Stomach (tissue), 9 donors: Measurements from ENCODE around the gene AWAT1. TPM values are rescaled to one million over a fixed set of nuclear protein-coding genes. Genes with fewer than 3 reads are reported as not detected.

ENCODE experiments used
- DNase-seq, 2 donors: peaks; one replicate each; pipeline versions ENCODE4 v3.0.0 to v3.0.0-alpha.2; 2013 to 2019
- H3K27ac ChIP-seq, 5 donors: fragments of 200-600 bp in 4 of 5; sonication (generic) in 4 of 5; one replicate each; pipeline ENCODE4 v1.5.1; 2013 to 2019; ENCODE audit warnings: mild to moderate bottlenecking in 1 of 5, moderate library complexity in 1 of 5
- H3K27me3 ChIP-seq, 3 donors: fragments of 200-600 bp; sonication (generic); one replicate each; pipeline ENCODE4 v1.5.1; 2017 to 2019; ENCODE audit warnings: mixed run types in 1 of 3
- H3K36me3 ChIP-seq, 4 donors: fragments of 200-600 bp; sonication (generic); 1 replicate in 3 of 4; 2 replicates in 1 of 4; pipeline ENCODE4 v1.5.1; 2016 to 2019
- H3K4me1 ChIP-seq, 4 donors: fragments of 200-600 bp; sonication (generic); one replicate each; pipeline ENCODE4 v1.5.1; 2016 to 2019
- H3K4me3 ChIP-seq, 4 donors: fragments of 200-600 bp; sonication (generic) in 3 of 4; one replicate each; pipeline ENCODE4 v1.5.1; 2016 to 2019; ENCODE audit warnings: mild to moderate bottlenecking in 1 of 4
- H3K9me3 ChIP-seq, 4 donors: fragments of 200-600 bp; sonication (generic); one replicate each; pipeline ENCODE4 v1.5.1; 2016 to 2019
- EP300 ChIP-seq: sonication (generic); formaldehyde crosslinking; IDR thresholded peaks from one replicate; pipeline ENCODE4 v1.6.1; 2017; ENCODE audit warnings: antibody characterized with exemption
- POLR2A ChIP-seq, 4 donors: fragments of 450-650 bp; IDR thresholded peaks; one replicate each; pipeline ENCODE4 v1.6.1; 2016; ENCODE audit warnings: antibody characterized with exemption in 4 of 4, control low read depth in 2 of 4, mild to moderate bottlenecking in 1 of 4, moderate library complexity in 1 of 4
- POLR2AphosphoS5 ChIP-seq, 3 donors: sonication (generic); formaldehyde crosslinking; IDR thresholded peaks; one replicate each; pipeline ENCODE4 v1.6.1; 2016; ENCODE audit warnings: antibody characterized with exemption in 3 of 3
- WGBS, 5 donors: extraction: QIAGEN DNeasy Blood & Tissue Kit in 3 of 5; methylation state at CpG; one replicate each; pipeline versions ENCODE4 v1.1.5 to v1.1.7; 2013 to 2018; 5-methylcytosine and 5-hydroxymethylcytosine counted together
- intact Hi-C: fragments of 100-400 bp; cut with DNase I; formaldehyde crosslinking; loops from one replicate; pipeline ENCODE4 v1.15.1; 2023; ENCODE audit warnings: low total_unique reads
- polyA plus RNA-seq, 3 donors: library from polyadenylated mRNA; stranded (reverse); fragments of 200-250 nt; gene quantifications; one replicate each; pipeline ENCODE4 v1.2.3, GENCODE V29; 2013
- total RNA-seq, 5 donors: library from RNA; depleted of rRNA; stranded (reverse); fragments of >200 nt; gene quantifications; one replicate each; pipeline versions ENCODE4 v1.1.0 to v1.2.3, GENCODE V29; 2014 to 2016
- TF ChIP-seq, protein P1 (sequence below), 7 experiments: fragments of 450-650 bp in 4 of 7; fragments of 200-600 bp in 3 of 7; sonication (generic) in 3 of 7; IDR thresholded peaks; one replicate each; pipeline ENCODE4 v1.5.1; 2016 to 2019; ENCODE audit warnings: antibody characterized with exemption in 7 of 7, control low read depth in 2 of 7, mild to moderate bottlenecking in 1 of 7
- donor health status: healthy with polysubstance abuse.
- donor health status: Bipolar disorder and iron deficiency.
- donor health status: healthy.

The AWAT1 gene
- total and polyA plus RNA-seq, 8 donors: not detected

DNA sequence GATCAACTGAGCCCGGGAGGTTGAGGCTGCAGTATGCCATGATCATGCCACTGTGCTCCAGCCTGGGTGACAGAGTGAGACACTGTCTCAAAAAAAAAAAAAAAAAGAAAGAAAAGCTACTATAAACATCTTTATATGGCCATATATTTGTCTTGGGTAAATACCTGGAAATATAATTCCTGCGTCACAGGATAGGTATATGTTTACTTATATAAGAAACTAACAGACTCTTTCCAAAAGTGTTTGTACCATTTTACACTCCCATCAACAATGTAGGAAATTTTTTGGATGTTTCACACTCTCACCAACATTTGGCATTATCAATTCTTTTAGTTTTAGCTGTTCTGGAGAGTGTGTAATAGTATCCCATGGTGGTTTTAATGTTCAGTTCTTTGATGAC is 12.8 kb downstream of the AWAT1 start:
- 58 to 89% (median 83%) methylated on average over 2 of the region's 2 CpGs for WGBS, 5 donors
- H3K27ac ChIP-seq: no peak overlapping the region
- no peak for DNase-seq
- H3K9me3 ChIP-seq: peaks cover 0 to 4% (median 0%) of the 10 kb centered on the region in 4 donors
- no peaks in the 10 kb centered on the region for H3K36me3 ChIP-seq
- no peaks in the 10 kb centered on the region for H3K27me3 ChIP-seq
- no peak overlapping the region for H3K4me3 ChIP-seq
- TF ChIP-seq POLR2AphosphoS5 (IDR thresholded peaks at IDR 0.05) (no peak), POLR2A (IDR thresholded peaks at IDR 0.05) (no peak), EP300 (no peak)
- TF ChIP-seq, protein P1, sequence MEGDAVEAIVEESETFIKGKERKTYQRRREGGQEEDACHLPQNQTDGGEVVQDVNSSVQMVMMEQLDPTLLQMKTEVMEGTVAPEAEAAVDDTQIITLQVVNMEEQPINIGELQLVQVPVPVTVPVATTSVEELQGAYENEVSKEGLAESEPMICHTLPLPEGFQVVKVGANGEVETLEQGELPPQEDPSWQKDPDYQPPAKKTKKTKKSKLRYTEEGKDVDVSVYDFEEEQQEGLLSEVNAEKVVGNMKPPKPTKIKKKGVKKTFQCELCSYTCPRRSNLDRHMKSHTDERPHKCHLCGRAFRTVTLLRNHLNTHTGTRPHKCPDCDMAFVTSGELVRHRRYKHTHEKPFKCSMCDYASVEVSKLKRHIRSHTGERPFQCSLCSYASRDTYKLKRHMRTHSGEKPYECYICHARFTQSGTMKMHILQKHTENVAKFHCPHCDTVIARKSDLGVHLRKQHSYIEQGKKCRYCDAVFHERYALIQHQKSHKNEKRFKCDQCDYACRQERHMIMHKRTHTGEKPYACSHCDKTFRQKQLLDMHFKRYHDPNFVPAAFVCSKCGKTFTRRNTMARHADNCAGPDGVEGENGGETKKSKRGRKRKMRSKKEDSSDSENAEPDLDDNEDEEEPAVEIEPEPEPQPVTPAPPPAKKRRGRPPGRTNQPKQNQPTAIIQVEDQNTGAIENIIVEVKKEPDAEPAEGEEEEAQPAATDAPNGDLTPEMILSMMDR (IDR thresholded peaks at IDR 0.05): no peak
- intact Hi-C loops: no loop called here
- H3K4me1 ChIP-seq: no peaks in the 10 kb centered on the region

DNA sequence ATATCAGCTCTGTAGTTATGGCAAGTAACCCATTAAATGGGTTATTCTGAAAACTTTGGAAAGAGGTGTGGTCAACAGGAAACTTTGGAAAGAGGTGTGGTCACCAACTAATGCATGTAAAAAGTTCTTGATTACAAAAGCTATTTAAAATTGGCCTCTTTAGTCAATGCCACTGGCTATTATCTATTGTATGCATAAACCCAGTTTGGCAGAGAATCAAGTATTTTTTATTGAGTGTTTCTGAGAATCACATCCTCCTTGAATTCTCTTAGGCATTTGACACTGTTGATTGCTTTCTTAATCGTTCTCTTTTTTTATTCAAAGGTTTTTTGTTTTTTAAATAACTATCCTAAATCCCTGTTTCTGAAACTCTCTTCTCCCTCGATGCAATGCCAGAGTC is 18.0 kb downstream of the AWAT1 start:
- WGBS, 5 donors: 55 to 77% (median 68%) methylated on average over 2 of the region's 2 CpGs
- TF ChIP-seq POLR2A (IDR thresholded peaks at IDR 0.05): no peak
- no peak for TF ChIP-seq POLR2AphosphoS5 (IDR thresholded peaks at IDR 0.05)
- TF ChIP-seq, protein P1 (IDR thresholded peaks at IDR 0.05): no peak
- TF ChIP-seq EP300: no peak

DNA sequence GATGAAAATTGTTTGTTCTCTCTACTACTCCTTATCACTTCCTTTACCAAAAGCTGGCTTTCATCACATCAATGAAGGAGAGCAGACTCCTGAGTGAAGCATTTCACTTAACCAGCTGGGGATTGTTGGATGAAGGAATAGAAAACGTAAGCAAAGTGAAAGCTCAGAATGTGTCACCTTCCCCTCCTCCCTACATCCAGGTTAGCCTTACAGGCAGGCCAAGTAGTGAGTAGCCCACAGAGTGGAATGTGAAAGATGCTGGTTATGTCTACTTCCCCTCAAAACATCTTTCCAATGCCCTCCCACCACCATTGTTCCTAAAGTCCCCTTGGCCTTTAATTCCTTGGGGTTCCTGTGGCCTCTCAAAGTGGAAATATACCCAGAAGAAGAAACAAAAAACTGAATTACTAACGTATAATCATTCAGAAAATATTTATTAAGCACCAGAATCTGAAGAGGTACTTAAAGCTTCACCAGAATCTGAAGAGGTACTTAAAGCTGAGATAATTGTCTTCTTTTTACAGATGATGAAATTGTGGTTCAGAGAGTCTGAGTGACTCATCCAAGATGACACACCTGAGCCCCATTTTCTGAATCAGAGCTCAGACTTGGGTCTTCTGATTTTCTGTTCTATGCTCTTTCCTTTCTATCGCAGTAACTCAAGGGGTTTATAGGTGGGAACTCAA is 19.1 kb downstream of the AWAT1 start:
- Histone ChIP-seq H3K27me3 (no peaks in the 10 kb centered on the region), H3K27ac (no peak overlapping the region), H3K4me3 (no peak overlapping the region), H3K9me3 (no peaks in the 10 kb centered on the region), H3K36me3 (no peaks in the 10 kb centered on the region), H3K4me1 (no peaks in the 10 kb centered on the region)
- intact Hi-C loops: no loop called here
- WGBS, 5 donors: 57 to 88% (median 71%) methylated on average over 3 of the region's 3 CpGs
- TF ChIP-seq POLR2A (IDR thresholded peaks at IDR 0.05) (no peak), POLR2AphosphoS5 (IDR thresholded peaks at IDR 0.05) (no peak), EP300 (no peak)
- TF ChIP-seq, protein P1 (IDR thresholded peaks at IDR 0.05): no peak
- no peak for DNase-seq

More for the DNA sequence above, 18.0 kb downstream of the AWAT1 start:
- intact Hi-C loops: no loop called here
- DNase-seq: no peak
- H3K4me1 ChIP-seq: no peaks in the 10 kb centered on the region
- no peaks in the 10 kb centered on the region for H3K9me3 ChIP-seq
- H3K36me3 ChIP-seq: no peaks in the 10 kb centered on the region
- no peak overlapping the region for H3K4me3 ChIP-seq
- H3K27ac ChIP-seq: no peak overlapping the region
- H3K27me3 ChIP-seq: no peaks in the 10 kb centered on the region

- TF ChIP-seq POLR2AphosphoS5 (IDR thresholded peaks at IDR 0.05) (no peak), POLR2A (IDR thresholded peaks at IDR 0.05) (no peak), EP300 (no peak)
- TF ChIP-seq, protein P1 (IDR thresholded peaks at IDR 0.05): no peak
- DNase-seq: no peak
- Histone ChIP-seq H3K27ac (no peak overlapping the region), H3K27me3 (no peaks in the 10 kb centered on the region), H3K4me1 (no peaks in the 10 kb centered on the region), H3K4me3 (no peak overlapping the region), H3K36me3 (no peaks in the 10 kb centered on the region), H3K9me3 (no peaks in the 10 kb centered on the region)
- WGBS, 5 donors: 63 to 80% (median 76%) methylated on average over 1 of the region's 1 CpG
- intact Hi-C loops: no loop called here
Measured at GRCh38 chrX:70254063-70254400, 19.6 kb downstream of the AWAT1 start.
